Activated CD4-positive, alpha-beta T cell treated with anti-CD3 and anti-CD28 coated beads, Interleukin-2, amount 50 U/mL, for 4 hours (primary cell): ENCODE data around the gene NEDD8.
"Not testable (repeated sequence)": the region's sequence is repeated elsewhere in the genome, so short reads cannot be mapped to it uniquely, and the experiment has no call there.

Experiments used
- DNase-seq, 2 experiments: peaks; one replicate each; pipeline ENCODE4 v3.0.0-alpha.2; 2020

NEDD8 gene

DNA sequence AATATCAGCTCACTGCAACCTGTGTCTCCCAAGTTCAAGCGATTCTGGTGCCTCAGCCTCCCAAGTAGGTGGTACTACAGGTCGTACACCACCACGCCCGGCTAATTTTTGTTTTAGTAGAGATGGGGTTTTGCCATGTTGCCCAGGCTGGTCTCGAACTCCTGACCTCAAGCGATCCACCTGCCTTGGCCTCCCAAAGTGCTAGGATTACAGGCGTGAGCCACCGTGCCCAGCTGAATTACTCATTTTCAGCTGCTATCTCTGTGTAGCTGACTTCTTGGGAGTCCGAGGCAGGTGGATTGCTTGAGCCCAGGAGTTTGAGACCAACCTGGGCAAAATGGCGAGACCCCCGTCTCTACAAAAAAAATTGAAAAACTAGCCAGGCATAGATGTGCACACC lies 13.2 kb upstream of the NEDD8 start:
- not testable (repeated sequence) for DNase-seq

DNA sequence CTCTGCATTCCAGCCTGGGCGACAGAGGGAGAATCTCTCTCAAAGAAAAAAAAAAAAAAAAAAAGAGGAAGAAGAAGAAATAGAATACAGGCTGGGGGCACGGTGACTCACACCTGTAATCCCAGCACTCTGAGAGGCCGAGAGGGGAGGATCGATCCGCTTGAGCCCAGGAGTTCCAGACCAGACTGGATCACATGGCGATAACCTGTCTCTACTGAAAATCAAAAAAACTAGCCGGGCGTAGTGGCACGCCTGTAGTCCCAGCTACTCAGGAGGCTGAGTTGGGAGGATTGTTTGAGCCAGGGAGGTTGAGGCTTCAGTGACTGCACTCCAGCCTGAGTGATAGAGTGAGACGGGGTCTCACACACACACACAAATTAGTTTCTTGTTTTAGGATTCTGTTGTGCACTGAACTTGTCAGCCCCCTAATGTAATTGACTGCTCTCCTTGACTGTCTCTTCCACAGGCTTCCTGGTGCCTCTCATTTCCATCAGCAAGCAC lies 11.2 kb upstream of the NEDD8 start:
- no peak for DNase-seq

DNA sequence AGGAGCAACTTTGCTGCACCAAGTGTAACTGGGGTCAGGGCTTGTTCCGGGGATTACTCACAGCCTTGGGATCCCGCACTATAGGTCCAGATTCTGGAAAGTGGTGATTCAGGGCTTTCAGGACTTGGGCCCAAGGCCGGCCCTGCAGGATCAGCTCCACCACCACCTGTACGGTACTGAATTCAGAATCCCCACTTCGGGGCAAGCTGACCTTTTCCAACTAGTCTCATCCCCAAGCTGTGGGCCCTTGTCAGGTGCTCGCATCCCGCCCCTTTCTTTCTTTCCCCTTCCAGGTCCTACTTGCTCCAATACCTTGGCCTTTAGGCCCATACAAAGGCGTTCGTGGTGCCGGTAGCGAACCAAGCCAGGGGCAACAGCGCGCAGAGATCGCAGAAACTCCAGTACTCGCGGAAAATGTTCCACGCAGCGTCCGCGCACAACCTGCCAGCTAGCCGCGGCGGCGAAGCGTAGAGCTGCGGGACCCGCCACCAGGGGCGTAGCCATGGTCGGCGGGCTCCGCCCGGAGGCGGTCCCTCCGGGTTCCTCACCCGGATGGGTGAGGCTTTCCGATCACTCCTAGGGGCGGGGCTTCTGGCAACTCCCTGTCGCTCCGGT lies 9.8 kb upstream of the NEDD8 start:
- peak; percentile 90 to 92 for DNase-seq

DNA sequence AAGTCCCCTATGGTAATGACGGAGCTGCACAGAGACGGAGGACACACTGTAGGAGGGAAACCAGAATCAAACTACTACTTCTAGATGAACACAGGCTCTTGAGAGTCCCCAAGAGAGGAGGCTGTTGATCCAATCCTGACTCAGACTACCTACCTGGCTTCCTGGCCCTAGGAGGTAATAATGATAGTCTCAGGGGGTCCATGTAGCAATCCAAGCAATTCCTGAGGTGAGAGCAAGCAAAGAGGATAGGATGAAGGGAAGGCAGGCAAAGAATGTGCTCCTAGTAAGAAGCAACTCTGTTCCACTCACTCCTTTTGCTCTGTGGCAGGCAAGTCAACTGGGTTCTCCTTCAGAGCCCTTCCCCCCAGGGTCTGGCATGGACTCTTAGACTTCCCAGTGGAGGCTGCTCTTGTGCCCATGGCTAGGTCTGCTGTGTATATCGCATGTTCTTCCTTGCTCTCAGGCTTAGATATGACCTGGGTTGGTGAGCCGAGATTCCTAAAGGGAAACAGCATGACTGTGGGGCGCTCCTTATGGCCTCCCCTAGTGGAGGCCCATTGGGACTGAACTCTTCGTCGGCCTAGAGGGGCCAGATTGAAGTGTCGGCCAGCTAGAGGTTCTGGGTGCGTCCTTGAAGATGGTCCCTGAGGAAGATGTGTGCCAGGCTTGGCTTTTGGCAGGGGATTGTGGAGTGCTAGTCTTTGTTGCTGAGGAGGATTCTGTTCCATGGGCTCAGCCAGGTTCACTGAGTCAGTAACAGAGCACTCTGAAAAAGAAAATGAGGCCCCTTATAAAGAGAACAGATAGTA lies 8.1 kb upstream of the NEDD8 start:
- no peak for DNase-seq

DNA sequence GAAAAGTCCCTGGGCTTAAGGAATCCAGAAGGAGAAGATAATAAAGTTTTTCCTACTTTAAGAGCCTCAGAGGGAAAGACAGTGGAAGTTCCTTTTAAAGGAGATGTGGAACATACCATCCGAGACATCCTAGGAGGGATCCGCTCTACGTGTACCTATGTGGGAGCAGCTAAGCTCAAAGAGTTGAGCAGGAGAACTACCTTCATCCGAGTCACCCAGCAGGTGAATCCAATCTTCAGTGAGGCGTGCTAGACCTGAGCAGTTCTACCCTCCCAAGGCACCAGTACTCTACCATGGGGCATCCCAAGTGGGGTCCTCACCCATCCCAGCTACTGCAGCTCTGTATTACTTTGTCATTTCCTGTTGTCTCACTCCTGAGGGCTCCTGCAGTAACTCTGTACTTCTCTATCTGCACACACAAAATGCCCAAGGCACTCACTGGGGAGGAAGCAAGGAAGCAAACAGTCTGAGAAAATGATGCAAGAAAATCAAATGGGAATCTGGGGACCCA lies 6.4 kb upstream of the NEDD8 start:
- no peak for DNase-seq

DNA sequence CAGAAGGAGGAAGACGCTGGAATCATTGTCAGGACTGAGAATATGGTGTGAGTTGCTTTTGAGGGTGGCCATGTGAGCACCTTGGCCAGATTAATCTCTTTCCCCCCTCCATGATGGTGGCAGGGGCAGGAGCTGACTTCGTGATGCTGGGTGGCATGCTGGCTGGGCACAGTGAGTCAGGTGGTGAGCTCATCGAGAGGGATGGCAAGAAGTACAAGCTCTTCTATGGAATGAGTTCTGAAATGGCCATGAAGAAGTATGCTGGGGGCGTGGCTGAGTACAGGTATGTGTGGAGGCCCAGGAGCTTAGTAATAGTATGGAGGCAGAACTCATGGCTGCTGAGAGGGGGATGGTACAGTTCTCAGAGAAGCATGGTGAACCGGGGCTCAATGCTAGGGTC lies 6.0 kb upstream of the NEDD8 start:
- peak; percentile 41 to 54 for DNase-seq

DNA sequence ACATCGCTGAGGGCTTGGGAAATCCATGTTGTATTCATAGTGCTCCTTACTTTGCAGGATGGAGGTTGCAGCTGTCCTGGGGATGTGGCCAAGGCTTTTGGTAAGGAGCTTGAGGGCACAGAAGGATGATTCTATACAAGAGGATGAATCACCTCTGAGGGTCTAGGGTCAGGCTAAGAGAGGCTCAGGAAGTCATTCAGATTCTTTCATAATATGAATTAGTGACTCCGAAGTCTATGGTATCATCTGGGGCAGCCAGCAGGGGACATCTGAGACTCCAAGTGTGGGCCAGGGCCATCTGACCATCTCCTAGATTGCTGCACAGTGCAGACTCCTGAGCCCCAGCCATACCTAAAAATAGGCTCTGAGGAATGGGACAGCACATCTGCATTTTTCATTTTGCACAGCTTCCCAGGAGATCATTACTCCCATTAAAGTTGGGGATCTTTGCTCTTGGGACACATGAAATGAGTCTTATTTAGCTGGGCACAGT lies 5.3 kb upstream of the NEDD8 start:
- DNase-seq = no peak

DNA sequence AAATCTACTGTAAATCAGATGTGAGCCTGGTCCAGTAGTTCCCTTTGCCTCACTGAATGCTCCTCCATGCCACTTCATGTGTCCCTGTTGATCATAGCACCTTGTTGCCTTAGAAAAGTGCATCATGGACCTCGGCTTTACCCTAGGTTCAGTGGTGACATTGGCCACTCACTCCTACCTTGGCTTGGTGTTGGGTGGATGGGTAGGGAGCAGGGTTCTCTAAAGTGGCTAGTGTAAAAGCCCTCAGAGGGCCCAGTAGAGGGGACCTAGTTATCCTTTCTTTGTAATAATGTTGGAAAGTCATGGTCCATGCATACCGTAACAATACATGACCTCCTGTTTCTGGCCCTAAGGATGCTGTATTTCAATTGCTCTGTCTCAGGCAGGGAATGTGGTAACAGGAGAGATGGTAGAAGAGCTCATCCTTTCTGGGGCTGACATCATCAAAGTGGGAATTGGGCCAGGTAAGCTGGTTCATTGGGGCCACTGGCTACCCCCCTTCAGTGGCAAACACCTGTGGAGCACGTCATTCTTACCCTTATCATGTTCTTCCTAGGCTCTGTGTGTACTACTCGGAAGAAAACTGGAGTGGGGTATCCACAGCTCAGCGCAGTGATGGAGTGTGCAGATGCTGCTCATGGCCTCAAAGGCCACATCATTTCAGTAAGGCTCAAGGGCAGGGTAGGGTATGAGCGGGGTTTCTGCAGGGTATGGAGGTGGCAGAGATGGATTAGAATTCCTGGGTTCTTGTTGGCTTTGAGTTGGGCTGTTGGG lies 4.7 kb upstream of the NEDD8 start:
- DNase-seq = no peak

DNA sequence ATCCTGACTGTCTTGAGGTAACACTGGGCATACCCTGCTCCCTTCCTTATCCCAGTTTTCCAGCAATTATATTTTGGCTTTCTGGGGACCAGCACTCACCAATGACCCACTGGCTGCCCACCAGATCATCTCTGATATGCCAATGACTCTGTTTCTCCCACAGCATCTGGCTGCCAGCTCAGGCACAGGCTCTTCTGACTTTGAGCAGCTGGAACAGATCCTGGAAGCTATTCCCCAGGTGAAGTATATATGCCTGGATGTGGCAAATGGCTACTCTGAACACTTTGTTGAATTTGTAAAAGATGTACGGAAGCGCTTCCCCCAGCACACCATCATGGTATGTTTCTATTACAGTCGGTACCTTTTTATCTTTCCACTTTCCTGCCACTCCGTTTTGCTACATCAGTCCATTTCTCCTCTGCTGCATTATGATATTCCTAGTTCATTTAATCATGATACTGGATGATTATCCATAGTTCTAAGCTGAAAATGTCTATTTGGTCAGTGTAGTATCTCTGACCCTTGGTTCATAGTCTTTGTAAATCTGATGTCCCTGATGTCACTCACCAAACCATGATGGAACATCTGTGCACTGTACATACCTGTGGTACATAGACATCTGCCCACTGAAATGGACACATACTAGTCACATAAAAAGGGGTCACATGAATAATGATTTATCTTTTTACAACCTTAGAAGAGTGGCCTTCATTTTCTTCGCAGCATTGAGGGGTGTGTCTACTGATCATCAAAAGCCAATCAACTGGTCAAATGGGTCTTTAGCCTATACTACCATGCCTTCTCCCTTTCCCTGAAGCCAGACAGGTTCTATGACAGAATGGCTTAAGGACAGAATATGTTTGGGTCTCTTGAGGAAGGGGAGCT lies 3.9 kb upstream of the NEDD8 start:
- no peak for DNase-seq

DNA sequence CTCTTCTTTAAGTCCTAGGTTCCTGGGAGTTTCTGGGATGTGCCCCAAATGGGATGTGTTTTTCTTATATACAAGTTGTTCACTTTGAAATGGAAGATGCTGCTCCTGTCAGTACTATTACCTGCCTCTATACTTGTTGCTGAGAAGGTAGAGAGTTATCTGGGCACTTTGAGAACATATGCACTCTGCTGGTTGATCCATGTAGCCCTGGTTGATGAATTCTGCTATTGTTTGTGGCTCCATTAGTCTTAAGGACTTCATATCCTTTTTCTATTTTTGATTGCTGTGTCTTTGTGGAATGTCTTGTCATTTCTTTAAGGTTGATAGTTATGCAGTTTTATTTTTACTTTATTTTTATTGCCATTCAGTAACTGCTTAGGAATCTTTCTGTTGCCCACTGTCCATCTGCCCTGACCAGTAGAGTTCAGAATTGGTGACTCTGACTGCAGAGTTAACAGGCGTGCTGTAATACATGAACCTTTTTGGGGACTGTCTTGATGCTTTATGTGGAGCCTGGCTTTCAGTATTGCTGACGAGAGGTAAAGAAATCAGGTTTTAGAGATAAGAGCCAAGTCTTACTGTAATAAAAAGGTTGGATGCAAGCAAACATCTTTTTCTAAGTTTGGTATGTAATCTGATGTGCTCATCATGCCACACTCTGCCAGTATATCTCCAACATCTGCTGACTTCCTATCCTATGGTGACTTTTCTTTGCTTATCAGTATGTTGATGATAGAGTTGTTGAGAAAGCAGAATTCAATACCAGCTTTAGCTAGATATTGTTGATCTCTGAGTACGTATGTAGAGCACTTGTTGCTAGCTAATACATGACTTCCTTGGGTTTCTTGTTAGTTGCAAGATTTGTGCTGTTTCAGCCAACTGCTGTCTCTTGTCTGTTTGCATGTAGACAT lies 2.2 kb upstream of the NEDD8 start:
- DNase-seq = no peak

DNA sequence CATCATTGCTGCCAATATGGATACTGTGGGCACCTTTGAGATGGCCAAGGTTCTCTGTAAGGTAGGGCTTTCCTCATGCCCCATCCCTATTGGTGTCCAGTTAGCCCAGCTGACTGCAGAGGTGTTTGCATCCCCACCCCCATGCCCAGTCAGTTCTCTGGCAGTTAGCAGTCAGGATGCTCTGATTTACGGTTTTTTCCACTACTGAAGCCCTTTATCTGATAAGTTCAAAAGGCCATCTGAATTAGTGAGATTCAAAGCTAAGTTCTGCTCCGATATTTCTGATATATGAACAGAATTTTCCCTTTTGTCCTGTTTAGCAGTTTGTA lies 1.3 kb upstream of the NEDD8 start:
- DNase-seq = no peak

DNA sequence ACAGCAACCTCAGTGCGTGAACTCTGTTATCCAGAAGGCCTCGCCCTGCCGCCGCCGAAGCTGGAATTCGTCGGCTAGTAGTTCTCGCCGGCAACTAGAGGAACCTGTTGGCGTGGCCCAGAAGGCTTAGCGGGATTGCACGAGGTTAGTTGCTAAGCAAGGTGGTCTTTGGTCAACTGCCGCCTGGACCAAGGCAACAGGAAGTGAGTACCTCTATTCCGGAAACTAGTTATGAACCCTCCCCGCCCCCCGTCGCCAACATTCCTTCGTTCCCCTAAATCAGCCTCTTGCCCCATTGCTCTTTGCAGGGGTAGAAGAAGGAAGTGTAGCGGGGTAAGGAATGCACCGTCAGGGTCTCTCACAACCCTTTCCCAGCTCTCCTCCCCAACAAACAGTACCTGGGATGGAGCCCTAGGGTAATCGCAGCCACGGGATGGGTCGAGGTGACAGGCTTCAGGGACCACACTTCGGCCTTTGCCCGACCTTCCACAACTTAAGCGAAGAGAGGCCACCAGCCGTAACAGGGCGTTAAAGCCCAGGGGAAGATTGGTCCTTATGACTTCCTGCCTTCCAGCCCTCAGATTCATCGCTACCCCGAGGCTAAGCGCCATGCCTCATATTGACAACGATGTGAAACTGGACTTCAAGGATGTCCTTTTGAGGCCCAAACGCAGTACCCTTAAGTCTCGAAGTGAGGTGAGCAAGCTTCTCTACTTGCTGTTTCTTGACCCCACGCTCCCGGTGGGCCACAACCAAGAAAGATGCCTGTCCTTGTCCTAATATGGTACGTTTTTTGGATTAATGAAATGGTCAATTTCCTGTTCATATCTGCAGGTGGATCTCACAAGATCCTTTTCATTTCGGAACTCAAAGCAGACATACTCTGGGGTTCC lies 724 bp upstream of the NEDD8 start, which contains the start of gene GMPR2:
TSS of gene GMPR2 (plus strand) at position 285 of the 893 bp plus-strand sequence. CDS start at position 610, 325 bp downstream.
- no peak for DNase-seq

DNA sequence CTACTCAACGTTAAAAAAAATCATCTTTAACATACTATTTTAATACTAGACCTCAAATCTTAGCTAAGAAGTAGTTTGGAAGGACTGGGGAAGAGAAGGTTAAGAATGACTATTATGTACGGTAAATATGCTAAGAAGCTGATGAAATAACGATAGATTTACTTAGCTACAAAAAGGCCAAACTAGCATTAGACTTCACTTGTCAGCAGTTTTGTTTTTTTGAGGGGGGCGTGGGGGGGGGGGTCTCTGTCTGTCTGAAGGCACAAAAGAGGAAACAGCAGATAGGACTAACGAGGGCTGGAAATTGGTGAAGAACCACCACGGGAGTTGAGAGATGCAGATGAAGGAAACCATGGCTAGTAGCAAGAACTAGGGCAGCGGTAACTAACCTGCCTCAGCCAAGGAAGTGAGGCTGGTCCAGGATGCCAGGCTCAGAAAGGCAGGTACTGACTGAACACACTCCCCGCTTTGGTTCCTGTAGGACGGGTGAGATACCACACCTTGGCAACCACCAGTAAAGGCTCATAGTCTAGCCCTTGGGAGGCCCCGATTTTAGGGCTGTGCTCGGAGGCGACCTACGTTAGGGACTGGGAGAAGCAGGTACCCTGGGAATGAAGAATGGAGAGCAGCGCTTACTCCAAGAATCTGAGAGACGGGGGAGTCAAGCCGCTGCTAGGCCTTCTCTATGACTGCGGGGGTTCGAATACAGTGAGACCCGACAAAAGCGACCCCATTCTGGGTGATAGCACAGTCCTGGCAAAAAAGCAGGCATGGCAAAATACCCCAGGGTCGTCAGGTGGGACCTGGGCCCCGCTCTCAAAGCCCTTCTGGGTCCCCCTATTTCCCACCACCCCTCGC lies 675 bp downstream of the NEDD8 start:
- no peak for DNase-seq

DNA sequence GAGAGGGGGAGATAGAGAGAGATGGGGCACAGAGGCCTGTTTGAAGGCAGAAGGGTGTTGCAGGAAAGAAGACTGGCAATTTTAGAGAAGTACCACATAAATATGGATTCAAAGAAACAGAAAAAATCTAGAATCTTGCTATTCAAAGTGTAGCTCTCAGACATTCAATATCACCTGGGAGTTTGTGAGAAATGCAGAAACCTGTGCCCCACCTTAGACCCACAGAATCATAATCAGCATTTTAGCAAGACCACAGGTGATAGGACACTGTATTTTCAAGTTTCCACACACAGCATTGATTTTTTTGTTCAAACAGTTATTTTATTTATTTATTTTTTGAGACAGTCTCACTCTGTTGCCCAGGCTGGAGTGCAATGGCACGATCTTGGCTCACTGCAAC lies 3.3 kb downstream of the NEDD8 start:
- no peak for DNase-seq

DNA sequence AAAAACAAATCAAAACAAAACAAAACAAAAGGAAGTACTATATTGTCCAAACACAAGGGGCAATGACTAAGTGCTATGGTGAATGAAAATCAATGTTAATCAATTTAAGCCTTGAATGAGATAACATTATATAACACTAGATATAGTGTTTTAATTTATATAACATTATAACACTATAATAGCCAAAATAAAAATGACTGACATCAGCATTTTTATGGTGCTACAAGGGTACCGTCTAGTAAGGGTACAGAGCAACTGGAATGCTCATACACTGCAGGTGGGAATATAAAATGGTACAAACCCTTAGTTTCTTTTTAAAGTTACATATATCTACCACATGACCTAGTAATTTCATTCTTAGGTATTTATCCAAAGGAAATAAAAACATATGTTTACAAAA lies 5.7 kb downstream of the NEDD8 start:
- DNase-seq = no peak

DNA sequence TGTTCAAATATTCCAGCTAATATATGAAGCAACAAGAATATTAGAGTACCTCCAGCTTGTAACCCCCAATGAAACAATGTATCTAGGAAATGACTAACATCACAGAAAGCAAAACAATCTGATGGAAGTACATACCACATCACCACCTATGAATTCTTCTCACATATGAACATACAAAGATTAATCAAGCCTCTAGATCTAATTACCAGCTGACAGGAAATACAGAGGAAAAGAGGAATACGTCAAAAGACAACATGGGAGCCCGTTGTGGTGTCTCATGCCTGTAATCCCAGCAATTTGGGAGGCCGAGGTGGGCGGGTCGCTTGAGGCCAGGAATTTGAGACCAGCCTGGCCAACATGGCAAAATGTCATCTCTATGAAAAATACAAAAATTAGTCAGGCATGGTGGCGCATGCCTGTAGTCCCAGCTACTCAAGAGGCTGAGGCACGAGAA lies 7.5 kb downstream of the NEDD8 start:
- DNase-seq = no peak

DNA sequence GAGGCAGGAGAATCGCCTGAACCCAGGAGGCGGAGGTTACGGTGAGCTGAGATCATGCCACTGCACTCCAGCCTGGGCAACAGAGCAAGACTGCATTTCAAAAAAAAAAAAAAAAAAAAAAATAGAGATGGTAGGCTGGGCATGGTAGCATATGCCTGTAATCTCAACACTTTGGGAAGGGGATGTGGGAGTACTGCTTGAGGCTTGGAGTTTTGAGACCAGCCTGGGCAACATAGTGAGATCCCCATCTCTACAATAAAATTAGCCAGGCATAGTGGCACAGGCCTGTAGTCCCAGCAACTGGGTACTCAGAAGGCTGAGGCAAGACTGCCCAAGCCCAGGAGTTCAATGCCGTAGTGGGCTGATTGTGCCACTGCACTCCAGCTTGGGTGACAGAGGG lies 9.2 kb downstream of the NEDD8 start:
- DNase-seq = not testable (repeated sequence)

DNA sequence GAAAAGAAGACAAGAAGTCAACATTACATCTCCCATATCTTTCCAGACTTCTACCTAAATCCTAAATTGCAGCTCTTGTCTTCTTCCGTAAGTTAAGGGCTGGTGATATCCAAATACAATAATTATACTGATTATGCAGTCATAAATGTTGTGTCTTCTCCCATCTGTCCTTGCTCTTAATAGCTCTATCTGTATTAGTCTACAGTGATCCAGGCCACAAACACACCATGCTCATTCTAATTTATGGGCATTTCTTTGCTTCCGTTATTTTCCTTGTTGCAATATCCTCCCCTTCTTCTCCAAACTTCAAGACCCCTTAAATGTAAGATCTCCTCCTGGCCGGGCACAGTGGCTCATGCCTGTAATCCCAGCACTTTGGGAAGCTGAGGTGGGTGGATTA lies 12.6 kb downstream of the NEDD8 start:
- DNase-seq = no peak

DNA sequence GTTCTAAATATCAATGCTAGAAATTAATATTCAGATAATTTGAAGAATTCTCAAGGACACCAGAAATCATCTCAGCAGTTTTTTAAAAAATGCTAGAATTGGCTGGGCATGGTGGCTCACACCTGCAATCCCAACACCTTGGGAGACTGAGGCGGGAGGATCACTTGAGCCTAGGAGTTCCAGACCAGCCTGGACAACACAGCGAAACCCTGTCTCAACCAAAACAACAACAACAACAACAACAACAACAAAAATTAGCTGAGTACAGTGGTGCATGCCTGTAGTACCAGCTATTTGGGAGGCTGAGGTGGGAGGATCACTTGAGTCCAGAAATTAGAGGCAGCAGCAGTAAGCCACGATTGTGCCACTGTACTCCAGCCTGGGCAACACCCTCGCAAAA lies 13.1 kb downstream of the NEDD8 start:
- no peak for DNase-seq
